ENCODE data around the gene ADRB1.

The ADRB1 gene

GRCh38 chr10:114058297-114058696, 14.6 kb downstream of the ADRB1 start:
- no peak for DNase-seq

DNA sequence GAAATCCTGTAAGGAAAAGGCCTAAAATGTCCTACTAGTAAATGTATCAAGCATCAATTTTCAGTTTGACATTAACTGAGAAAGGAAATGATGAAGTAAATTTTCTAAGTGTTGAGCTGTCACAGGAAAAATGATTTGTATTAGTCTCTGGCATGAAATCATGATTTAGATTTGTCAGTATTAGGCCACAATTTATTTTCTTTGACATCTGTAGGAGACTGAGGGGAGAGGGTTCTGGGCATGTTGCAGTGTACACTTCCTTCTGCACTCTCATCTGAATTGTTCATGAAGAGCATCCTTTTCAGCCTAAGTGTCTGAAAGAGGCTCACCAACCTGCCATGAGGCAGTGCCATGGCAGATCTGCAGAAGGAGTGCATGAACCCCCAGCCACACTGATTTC, 15.9 kb downstream of the ADRB1 start:
- no peak for DNase-seq

DNA sequence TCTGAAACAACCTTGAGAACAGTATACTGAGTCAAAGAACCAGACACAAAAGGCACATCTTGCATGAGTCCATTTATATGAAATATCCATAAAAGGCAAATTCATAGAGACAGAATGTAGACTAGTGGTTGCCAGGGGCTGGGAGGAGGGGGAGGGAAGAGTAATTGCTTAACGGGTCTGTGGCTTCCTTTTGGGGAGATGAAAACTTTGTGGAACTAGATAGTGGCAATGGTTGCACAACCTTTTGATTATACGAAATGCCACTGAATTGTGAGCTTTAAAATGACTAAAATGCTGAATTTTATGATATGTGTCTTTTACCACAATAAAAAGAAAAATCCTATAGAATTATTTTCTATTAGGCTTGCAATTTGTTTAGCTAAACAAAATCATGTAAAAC, 16.8 kb downstream of the ADRB1 start:
- no peak for DNase-seq

DNA sequence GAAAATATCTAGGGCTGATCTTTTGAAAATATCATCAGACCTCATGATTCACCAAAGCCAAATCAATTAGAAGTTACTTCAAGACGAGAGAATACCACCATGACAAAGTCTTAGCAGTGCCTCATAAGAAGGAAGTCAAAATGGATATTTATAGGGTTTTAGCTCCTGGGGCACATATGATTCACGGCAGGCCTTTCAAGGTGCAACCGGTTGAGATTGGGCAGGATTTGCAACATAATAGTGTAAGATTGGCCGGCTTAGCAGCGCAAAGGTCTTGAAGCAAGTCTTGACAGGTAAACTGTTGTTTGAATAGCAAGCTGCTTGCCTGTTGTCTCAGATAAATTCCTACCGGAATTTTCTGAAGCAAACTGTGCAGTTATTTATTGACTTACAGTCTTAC, 17.5 kb downstream of the ADRB1 start:
- DNase-seq = no peak

GRCh38 chr10:114061789-114062188, 18.1 kb downstream of the ADRB1 start:
- no peak for DNase-seq

GRCh38 chr10:114064151-114065048, 20.7 kb downstream of the ADRB1 start:
- no peak for DNase-seq

- DNase-seq = no peak
Measured at GRCh38 chr10:114065049-114065435, 21.4 kb downstream of the ADRB1 start.

DNA sequence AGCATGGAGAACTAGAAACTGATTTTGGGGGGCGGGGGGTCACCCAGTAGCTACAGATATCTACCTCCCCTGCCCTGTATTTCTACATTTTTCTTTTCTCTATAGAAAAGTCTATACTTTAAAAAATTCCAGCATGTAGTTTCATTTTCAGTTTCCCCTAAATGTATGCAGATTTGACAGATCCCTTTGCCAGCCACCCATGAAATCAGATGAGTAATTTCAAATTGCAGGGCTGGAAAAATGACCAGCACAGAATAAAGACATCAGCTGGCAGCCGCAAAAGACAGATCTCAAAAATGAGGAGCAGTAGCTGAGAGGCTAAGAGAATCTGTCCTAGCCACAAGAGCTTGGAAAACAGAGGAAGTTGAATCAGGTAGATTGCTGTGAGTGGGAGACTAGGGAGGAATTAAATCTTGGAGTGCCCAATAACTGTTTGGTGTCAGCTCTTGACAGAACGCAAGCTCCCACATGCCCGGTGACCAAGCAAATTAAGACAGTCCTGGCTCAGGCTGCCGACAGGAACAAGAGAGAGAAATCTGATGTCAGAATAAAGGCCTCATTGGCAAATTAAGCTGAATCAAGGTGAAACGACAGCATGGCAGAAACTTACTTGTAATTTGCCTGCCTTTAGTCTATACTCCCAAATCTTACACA, 24.5 kb downstream of the ADRB1 start:
- DNase-seq = no peak

GRCh38 chr10:114070710-114071109, 27.0 kb downstream of the ADRB1 start:
- DNase-seq = no peak

- no peak for DNase-seq
Measured at GRCh38 chr10:114071178-114071577, 27.5 kb downstream of the ADRB1 start.

DNA sequence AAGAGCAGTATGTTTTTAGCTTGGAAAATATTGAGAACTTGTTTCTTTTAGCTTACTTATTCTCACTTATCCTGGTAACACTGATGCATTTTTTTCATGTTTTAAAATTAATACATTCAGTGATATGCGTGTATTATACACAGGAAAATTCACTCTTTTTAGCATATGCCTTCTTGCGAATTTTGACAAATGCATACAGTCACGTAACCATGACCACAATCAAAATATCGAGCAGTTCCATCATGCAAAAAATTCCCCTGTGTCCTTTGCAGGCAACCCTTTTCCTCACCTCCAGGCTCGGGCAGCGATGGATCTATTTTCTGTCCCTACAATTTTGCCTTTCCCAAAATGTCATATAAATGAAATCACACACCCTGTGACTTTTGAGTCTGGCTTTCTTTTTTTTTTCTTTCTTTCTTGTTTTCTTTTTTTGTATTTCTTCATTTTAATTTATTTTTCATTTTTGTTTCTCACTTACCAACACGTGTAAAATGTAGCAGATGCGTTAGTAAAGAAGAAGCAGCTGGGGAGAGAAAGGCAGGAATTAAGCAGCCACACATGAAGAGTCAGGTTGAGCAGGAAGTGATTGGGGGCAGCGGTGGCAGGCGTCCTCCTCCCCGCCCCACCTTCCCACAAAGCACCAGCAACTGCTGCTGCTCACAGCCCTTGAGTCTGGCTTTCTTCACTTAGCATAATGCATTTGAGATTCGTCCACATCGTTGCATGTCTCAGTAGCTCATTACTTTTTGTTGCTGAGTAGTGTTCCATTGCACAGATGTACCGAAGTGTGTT, 29.9 kb downstream of the ADRB1 start:
- no peak for DNase-seq

DNA sequence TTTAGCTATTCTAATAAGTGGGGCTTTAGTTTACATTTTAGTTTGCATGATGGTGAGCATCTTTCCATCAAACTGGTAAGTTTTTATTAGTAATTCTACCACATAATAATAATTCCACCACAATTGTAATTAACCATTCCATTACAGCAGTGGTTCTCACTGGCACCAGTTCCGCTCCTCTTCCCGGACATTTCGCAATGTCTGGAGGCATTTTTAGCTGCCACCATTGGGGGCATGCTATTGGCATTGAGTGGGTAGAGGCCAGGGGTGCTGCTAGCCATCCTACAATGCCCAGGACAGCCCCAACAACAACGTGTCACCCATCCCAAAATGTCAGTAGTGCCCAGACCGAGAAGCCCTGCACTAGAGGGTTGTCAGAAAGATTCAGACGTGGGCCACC, 31.4 kb downstream of the ADRB1 start:
- DNase-seq = no peak

GRCh38 chr10:114077347-114077746, 33.7 kb downstream of the ADRB1 start:
- DNase-seq = no peak

- DNase-seq = no peak
Measured at GRCh38 chr10:114077815-114078219, 34.2 kb downstream of the ADRB1 start.

GRCh38 chr10:114078346-114078745, 34.7 kb downstream of the ADRB1 start:
- DNase-seq = no peak

DNA sequence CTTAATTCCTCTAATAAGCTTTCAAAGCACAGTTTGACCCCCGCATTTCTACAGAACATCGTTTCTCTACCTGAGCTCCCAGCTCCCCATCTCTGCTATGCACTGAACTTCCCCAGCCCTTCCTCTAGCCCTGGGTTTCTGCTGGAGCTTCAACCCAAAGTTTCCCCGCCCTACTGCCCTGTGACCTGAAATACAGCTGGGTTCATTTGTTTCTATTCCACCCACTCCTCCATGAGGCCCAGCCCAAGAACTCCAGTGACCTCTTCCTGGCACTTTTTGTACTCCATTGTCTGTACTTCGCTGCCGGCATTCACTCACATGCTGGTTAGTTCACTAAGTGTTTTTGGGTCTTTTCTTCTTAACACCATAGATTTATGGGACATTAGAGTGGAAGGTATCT, 35.8 kb downstream of the ADRB1 start:
- no peak for DNase-seq

DNA sequence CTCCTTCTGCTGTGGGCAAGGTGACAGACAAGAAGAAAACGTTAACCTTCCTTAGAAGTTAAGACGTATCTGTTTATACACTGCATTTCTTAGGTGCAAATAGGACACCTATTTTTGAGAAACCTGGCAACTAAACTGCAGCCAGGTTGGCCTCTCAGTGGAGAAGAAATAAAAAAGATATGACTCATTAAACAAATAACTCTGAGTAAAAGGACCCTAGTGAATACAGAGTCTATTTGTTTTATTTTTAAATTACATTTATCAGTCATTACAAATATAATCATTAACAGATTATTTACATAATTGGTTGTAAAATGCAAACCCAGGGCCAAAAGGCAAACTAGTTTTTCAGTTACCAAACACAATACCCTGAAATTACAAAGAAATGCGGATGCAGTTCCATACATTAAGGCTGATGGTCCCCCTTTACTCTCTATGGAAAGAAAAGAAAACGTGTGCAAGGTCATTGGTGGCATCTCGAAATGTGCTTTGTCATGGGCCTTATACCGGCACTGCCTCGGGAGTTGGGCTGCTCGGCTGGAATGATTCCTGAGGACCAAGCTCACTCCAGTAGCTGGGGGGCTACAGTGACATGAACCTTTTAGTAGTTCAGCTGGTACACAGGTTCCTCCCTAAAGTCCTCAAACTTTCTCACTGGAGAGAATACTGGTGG, 38.4 kb downstream of the ADRB1 start:
- no peak for DNase-seq

DNA sequence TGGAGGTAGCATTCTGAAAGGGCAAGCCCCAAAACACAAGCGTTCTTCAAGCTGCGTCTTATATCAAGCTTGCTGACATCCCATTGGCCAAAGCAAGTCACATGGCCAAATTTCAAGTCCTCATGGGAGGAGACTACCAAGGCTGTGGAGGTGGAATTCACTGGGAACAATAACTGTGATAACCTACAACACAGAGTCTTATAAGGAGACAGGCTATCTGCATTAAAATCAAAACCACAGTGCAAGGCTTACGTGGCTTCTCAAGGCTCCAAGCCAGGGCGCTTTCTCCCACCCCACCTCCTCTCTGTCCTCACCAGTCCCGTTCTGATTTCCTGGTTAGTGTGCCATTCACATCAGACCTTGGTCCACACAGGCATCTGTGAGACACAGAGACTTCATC, 39.4 kb downstream of the ADRB1 start:
- no peak for DNase-seq

GRCh38 chr10:114084215-114084614, 40.5 kb downstream of the ADRB1 start:
- DNase-seq = no peak

- DNase-seq = no peak
Measured at GRCh38 chr10:114087255-114087654, 43.6 kb downstream of the ADRB1 start.

DNA sequence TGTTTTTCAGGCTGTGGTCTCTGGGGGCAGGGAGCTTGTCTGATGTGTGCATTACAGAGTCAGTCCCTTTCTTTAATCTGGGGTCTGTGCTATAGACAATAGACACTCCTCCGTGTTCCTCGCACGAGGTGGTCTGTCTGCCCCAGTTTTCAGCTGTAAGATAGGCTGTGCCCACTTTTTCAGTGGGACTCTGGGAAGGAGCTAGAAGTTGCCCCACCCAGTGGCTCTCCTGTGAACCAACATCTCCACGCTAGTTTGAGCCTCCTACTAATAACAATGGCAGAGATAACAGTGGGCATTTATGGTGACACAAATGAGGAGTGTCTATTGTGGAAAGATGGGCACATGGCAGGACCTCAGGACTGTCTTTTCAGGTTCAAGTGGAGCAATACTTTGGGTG, 44.0 kb downstream of the ADRB1 start:
- no peak for DNase-seq

GRCh38 chr10:114094795-114095194, 51.1 kb downstream of the ADRB1 start:
- DNase-seq = no peak
